PC-9 (cell line): ENCODE data around the gene CEP290. TPM values are rescaled to one million over a fixed set of nuclear protein-coding genes. Genes with fewer than 3 reads are reported as not detected.

Experiments
- BruUV-seq: library from RNA; stranded (reverse); fragments of 400-500 nt; replicated peaks from 2 replicates; lab custom pipeline; 2021; lab: Mats Ljungman, UMichigan
- CTCF ChIA-PET: fragments of 300-600 bp; sonication (Branson Sonifier 250); formaldehyde crosslinking; loops from one replicate; lab custom pipeline; 2022; ENCODE audit warnings: antibody characterized with exemption; lab: Charles Lee
- POLR2A ChIA-PET: fragments of 300-600 bp; sonication (Branson Sonifier 250); formaldehyde crosslinking; loops from one replicate; lab custom pipeline; 2022; ENCODE audit warnings: antibody characterized with exemption; ENCODE audit not compliant: unreplicated experiment; lab: Charles Lee
- DNase-seq, 2 experiments: peaks; one replicate each; pipeline versions ENCODE4 v3.0.0 to v3.0.0-alpha.2; 2015 to 2022; ENCODE audit warnings: mixed read lengths in 1 of 2
- H2AFZ ChIP-seq: fragments of 200-600 bp; sonication (generic); 2 replicates; pipeline ENCODE4 v1.8.1; 2017; ENCODE audit warnings: antibody characterized with exemption
- H3F3A ChIP-seq: fragments of 200-600 bp; sonication (generic); 2 replicates; pipeline ENCODE4 v1.8.1; 2017; ENCODE audit warnings: antibody characterized with exemption, mild to moderate bottlenecking, low read depth; ENCODE audit not compliant: insufficient read depth
- H3K27ac ChIP-seq: fragments of 200-600 bp; sonication (generic); 2 replicates; pipeline ENCODE4 v1.6.1; 2016; ENCODE audit warnings: mixed run types
- H3K27me3 ChIP-seq: fragments of 200-600 bp; sonication (generic); 2 replicates; pipeline ENCODE4 v1.6.1; 2016; ENCODE audit warnings: low read depth, mixed run types; ENCODE audit not compliant: insufficient read depth
- H3K36me3 ChIP-seq: fragments of 200-600 bp; sonication (generic); 2 replicates; pipeline ENCODE4 v1.6.1; 2016; ENCODE audit warnings: low read depth, mixed run types
- H3K4me1 ChIP-seq: fragments of 200-600 bp; sonication (generic); replicated peaks from 2 replicates; pipeline ENCODE4 v1.6.1; 2016; ENCODE audit warnings: mixed run types; ENCODE audit not compliant: insufficient read depth
- H3K4me2 ChIP-seq: fragments of 200-600 bp; sonication (generic); 2 replicates; pipeline ENCODE4 v1.6.1; 2017; ENCODE audit warnings: mixed run types
- H3K4me3 ChIP-seq: fragments of 200-600 bp; sonication (generic); 2 replicates; pipeline ENCODE4 v1.6.1; 2016; ENCODE audit warnings: mixed run types
- H3K79me2 ChIP-seq: fragments of 200-600 bp; sonication (generic); 2 replicates; pipeline ENCODE4 v1.6.1; 2017; ENCODE audit warnings: low read depth, mixed run types
- H3K9me2 ChIP-seq: fragments of 200-600 bp; sonication (generic); 2 replicates; pipeline ENCODE4 v1.8.1; 2017; ENCODE audit warnings: mild to moderate bottlenecking; ENCODE audit not compliant: insufficient read depth
- H3K9me3 ChIP-seq: fragments of 200-600 bp; sonication (generic); 2 replicates; pipeline ENCODE4 v1.8.1; 2016; ENCODE audit warnings: low read depth; ENCODE audit not compliant: insufficient read depth
- H4K20me1 ChIP-seq: fragments of 200-600 bp; sonication (generic); 2 replicates; pipeline ENCODE4 v1.8.1; 2017; ENCODE audit not compliant: insufficient read depth
- EZH2 ChIP-seq: fragments of 200-600 bp; sonication (generic); IDR thresholded peaks from 2 replicates; pipeline ENCODE4 v1.8.0; 2017; ENCODE audit warnings: antibody characterized with exemption, low read depth
- intact Hi-C: fragments of 100-400 bp; cut with micrococcal nuclease; formaldehyde crosslinking; loops from one replicate; pipeline ENCODE4 v1.10.0; 2022; ENCODE audit not compliant: unreplicated experiment
- total RNA-seq: library from RNA; stranded (reverse); gene quantifications from 2 replicates; pipeline ENCODE4 v1.2.3, GENCODE V29; 2021
- TF ChIP-seq, protein P1 (sequence below): fragments of 200-600 bp; sonication (generic); conservative IDR thresholded peaks from 2 replicates; pipeline ENCODE4 v1.6.1; 2017; ENCODE audit warnings: mixed run types, antibody characterized with exemption, mild to moderate bottlenecking, moderate library complexity

Gene CEP290
- total RNA-seq, 1 experiment from 2014 or later = 21.9 TPM

DNA sequence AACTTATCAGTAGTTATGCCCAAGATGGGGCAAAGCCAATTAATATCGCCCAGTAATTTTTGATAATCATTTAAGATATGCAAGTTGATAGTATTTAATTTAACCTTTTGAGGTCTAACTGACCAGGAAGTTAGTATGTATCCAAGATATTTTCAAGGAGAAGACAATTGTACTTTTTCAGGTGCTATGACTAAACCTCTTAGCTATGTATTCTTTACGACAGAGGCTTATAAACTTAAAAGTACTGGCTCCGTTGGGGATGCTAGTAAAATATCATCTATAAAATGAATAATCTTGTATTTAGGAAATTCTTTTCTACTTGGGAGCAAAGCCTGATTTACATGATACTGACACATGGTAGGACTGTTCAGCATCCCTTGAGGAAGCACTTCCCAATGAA lies 40.5 kb upstream of the CEP290 start:
- BruUV-seq = no TSS peak
- Histone ChIP-seq H3K27ac (no peak overlapping the region), H3K36me3 (peaks cover 12% of the 10 kb centered on the region; the same call in 1 of the 2 replicates), H3K4me1 (0 out of 2 replicates have a peak, but pooled peaks cover 3% of the 10 kb centered on the region), H3K4me3 (no peak overlapping the region), H4K20me1 (no peaks in the 10 kb centered on the region), H3K9me2 (no peaks in the 10 kb centered on the region), H2AFZ (no peak overlapping the region), H3K4me2 (no peak overlapping the region), H3K27me3 (no peaks in the 10 kb centered on the region), H3K79me2 (no peaks in the 10 kb centered on the region), H3F3A (no peaks in the 10 kb centered on the region), H3K9me3 (no peaks in the 10 kb centered on the region; the same call in 1 of the 2 replicates)
- TF ChIP-seq EZH2 = no peak
- TF ChIP-seq, protein P1, sequence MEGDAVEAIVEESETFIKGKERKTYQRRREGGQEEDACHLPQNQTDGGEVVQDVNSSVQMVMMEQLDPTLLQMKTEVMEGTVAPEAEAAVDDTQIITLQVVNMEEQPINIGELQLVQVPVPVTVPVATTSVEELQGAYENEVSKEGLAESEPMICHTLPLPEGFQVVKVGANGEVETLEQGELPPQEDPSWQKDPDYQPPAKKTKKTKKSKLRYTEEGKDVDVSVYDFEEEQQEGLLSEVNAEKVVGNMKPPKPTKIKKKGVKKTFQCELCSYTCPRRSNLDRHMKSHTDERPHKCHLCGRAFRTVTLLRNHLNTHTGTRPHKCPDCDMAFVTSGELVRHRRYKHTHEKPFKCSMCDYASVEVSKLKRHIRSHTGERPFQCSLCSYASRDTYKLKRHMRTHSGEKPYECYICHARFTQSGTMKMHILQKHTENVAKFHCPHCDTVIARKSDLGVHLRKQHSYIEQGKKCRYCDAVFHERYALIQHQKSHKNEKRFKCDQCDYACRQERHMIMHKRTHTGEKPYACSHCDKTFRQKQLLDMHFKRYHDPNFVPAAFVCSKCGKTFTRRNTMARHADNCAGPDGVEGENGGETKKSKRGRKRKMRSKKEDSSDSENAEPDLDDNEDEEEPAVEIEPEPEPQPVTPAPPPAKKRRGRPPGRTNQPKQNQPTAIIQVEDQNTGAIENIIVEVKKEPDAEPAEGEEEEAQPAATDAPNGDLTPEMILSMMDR = no peak
- intact Hi-C loops = no loop called here
- POLR2A ChIA-PET = interaction anchor here (0.7 kb wide), 1 partner anchor 397 kb away, joined by 3 read pairs; no protein-coding TSS in a partner anchor
- DNase-seq = no peak
- CTCF ChIA-PET = no interaction called here

- no peaks in the 10 kb centered on the region for H3K79me2 ChIP-seq
- peaks cover 12% of the 10 kb centered on the region; the same call in 1 of the 2 replicates for H3K36me3 ChIP-seq
- intact Hi-C loops = no loop called here
- H3K4me1 ChIP-seq = 0 out of 2 replicates have a peak, but pooled peaks cover 3% of the 10 kb centered on the region
- no peaks in the 10 kb centered on the region; the same call in 1 of the 2 replicates for H3K9me3 ChIP-seq
- no peak overlapping the region for H2AFZ ChIP-seq
- no peak overlapping the region for H3K27ac ChIP-seq
- no peaks in the 10 kb centered on the region for H3K27me3 ChIP-seq
- no peak for DNase-seq
- no peak overlapping the region for H3K4me2 ChIP-seq
- no peaks in the 10 kb centered on the region for H3F3A ChIP-seq
- H3K9me2 ChIP-seq = no peaks in the 10 kb centered on the region
- H4K20me1 ChIP-seq = no peaks in the 10 kb centered on the region
- BruUV-seq = no TSS peak
- CTCF ChIA-PET = no interaction called here
- POLR2A ChIA-PET = interaction anchor here (0.7 kb wide), 1 partner anchor 398 kb away, joined by 3 read pairs; no protein-coding TSS in a partner anchor
- TF ChIP-seq, protein P1 = no peak
- TF ChIP-seq EZH2 = no peak
- H3K4me3 ChIP-seq = no peak overlapping the region
Measured at GRCh38 chr12:88181881-88182280, 40.0 kb upstream of the CEP290 start.

- Histone ChIP-seq H3K36me3 (peaks cover 12% of the 10 kb centered on the region; the same call in 1 of the 2 replicates), H3K27me3 (no peaks in the 10 kb centered on the region), H4K20me1 (no peaks in the 10 kb centered on the region), H3K4me2 (no peak overlapping the region), H3K9me3 (no peaks in the 10 kb centered on the region; the same call in 1 of the 2 replicates), H3K79me2 (no peaks in the 10 kb centered on the region), H3F3A (no peaks in the 10 kb centered on the region), H2AFZ (no peak overlapping the region), H3K9me2 (no peaks in the 10 kb centered on the region), H3K27ac (no peak overlapping the region), H3K4me1 (no peaks in the 10 kb centered on the region), H3K4me3 (no peak overlapping the region)
- ChIA-PET POLR2A (no interaction called here), CTCF (no interaction called here)
- intact Hi-C loops = no loop called here
- DNase-seq = no peak
- TF ChIP-seq EZH2 = no peak
- TF ChIP-seq, protein P1 = no peak
- BruUV-seq = no TSS peak
Measured at GRCh38 chr12:88179436-88180014, 37.6 kb upstream of the CEP290 start.
